ENCODE data around the gene HSF4.

The HSF4 gene

GRCh38 chr16:67202426-67202825 lies 37.9 kb downstream of the HSF4 start:
- Histone ChIP-seq H3K4me3 (ENCODE audit: low read depth, low read length) (no peak overlapping the region), H3K4me1 (ENCODE audit: control insufficient read depth, insufficient read depth, low read length) (no peaks in the 10 kb centered on the region), H3K9me3 (ENCODE audit: control insufficient read depth, insufficient read depth, low read depth, low read length) (no peaks in the 10 kb centered on the region), H3K36me3 (ENCODE audit: control insufficient read depth in 2 of 2, insufficient read depth in 1 of 2, low read length in 2 of 2) (peaks cover 0 to 68% of the 10 kb centered on the region in 2 experiments; a peak in 1 of 3 replicates), H3K27ac (ENCODE audit: extremely low read depth, low read depth, low read length) (no peak overlapping the region)
- TF ChIP-seq GLI4 (tag by site-specific recombination; IDR thresholded peaks at IDR 0.05), result no peak
- no peak for TF ChIP-seq ZNF169 (tag by site-specific recombination; IDR thresholded peaks at IDR 0.05)
- no peak for TF ChIP-seq ZFP37 (tag by site-specific recombination; IDR thresholded peaks at IDR 0.05)
- no peak for TF ChIP-seq TCF7L2 (IDR thresholded peaks at IDR 0.05; ENCODE audit: borderline replicate concordance, low read depth, low read length)
- TF ChIP-seq HOXC10 (CRISPR knock-in tag; IDR thresholded peaks at IDR 0.05), result no peak
- TF ChIP-seq AEBP2 (tag by site-specific recombination; IDR thresholded peaks at IDR 0.05; ENCODE audit: borderline replicate concordance), result no peak
- TF ChIP-seq RBAK (tag by site-specific recombination; IDR thresholded peaks at IDR 0.05), result no peak
- no peak for TF ChIP-seq ZNF701 (tag by site-specific recombination; IDR thresholded peaks at IDR 0.05)
- no peak for TF ChIP-seq ZNF132 (tag by site-specific recombination; IDR thresholded peaks at IDR 0.05; ENCODE audit: borderline replicate concordance)
- POLR2A ChIA-PET, result interaction anchor here (1.2 kb wide), 1 partner anchor 22 kb away, joined by 6 read pairs; no protein-coding TSS in a partner anchor
- CTCF ChIA-PET, result no interaction called here

- ChIA-PET POLR2A (interaction anchor here (1.2 kb wide), 1 partner anchor 22 kb away, joined by 6 read pairs; no protein-coding TSS in a partner anchor), CTCF (no interaction called here)
- Histone ChIP-seq H3K27ac (ENCODE audit: extremely low read depth, low read depth, low read length) (no peak overlapping the region), H3K4me3 (ENCODE audit: low read depth, low read length) (no peak overlapping the region), H3K9me3 (ENCODE audit: control insufficient read depth, insufficient read depth, low read depth, low read length) (no peaks in the 10 kb centered on the region), H3K4me1 (ENCODE audit: control insufficient read depth, insufficient read depth, low read length) (no peaks in the 10 kb centered on the region), H3K36me3 (ENCODE audit: control insufficient read depth in 2 of 2, insufficient read depth in 1 of 2, low read length in 2 of 2) (peaks cover 0 to 65% of the 10 kb centered on the region in 2 experiments; a peak in 1 of 3 replicates)
- TF ChIP-seq PBX3 (CRISPR knock-in tag; IDR thresholded peaks at IDR 0.05) (no peak), ZNF248 (tag by site-specific recombination; IDR thresholded peaks at IDR 0.05) (no peak), PRDM1 (tag by site-specific recombination; IDR thresholded peaks at IDR 0.05) (no peak), ZNF214 (tag by site-specific recombination; IDR thresholded peaks at IDR 0.05; ENCODE audit: borderline replicate concordance) (no peak), ZNF645 (tag by site-specific recombination; IDR thresholded peaks at IDR 0.05) (no peak), ATF2 (tag by site-specific recombination; IDR thresholded peaks at IDR 0.05; ENCODE audit: low read depth) (no peak), KLF9 (tag by site-specific recombination; IDR thresholded peaks at IDR 0.05; ENCODE audit: low read depth) (no peak), ZNF223 (tag by site-specific recombination; IDR thresholded peaks at IDR 0.05) (no peak), ZNF311 (tag by site-specific recombination; IDR thresholded peaks at IDR 0.05; ENCODE audit: borderline replicate concordance) (no peak), PATZ1 (tag by site-specific recombination; IDR thresholded peaks at IDR 0.05) (no peak), SCRT2 (tag by site-specific recombination; IDR thresholded peaks at IDR 0.05) (no peak)
These were observed 38.5 kb downstream of the HSF4 start for GRCh38 chr16:67202956-67203493.
